GM10847 (cell line): ENCODE results near the gene LAG3.

Experiments used
- POLR2A ChIP-seq: IDR thresholded peaks from 2 replicates; pipeline ENCODE4 v1.6.1; 2011; ENCODE audit not compliant: insufficient read length; ENCODE audit errors: extremely low read depth

LAG3 gene

GRCh38 chr12:6772331-6772695 lies at the start of gene LAG3:
TSS of gene LAG3 (plus strand) at chr12:6772520. CDS start at chr12:6772853, 333 bp downstream.
- TF ChIP-seq POLR2A: no peak

GRCh38 chr12:6722863-6723262 lies 49.5 kb upstream of the LAG3 start:
- TF ChIP-seq POLR2A: no peak

GRCh38 chr12:6723607-6724408 lies 48.5 kb upstream of the LAG3 start, which contains the start of gene COPS7A:
TSS of gene COPS7A (plus strand) at chr12:6724046. CDS start at chr12:6724657, 611 bp downstream.
- TF ChIP-seq POLR2A: peak; percentile 53

GRCh38 chr12:6724409-6724797 lies 47.9 kb upstream of the LAG3 start:
- no peak for TF ChIP-seq POLR2A

- no peak for TF ChIP-seq POLR2A
Measured at GRCh38 chr12:6725350-6725749, 47.0 kb upstream of the LAG3 start.

GRCh38 chr12:6729186-6729585 lies 43.1 kb upstream of the LAG3 start:
- no peak for TF ChIP-seq POLR2A

GRCh38 chr12:6730169-6730568 lies 42.2 kb upstream of the LAG3 start:
- no peak for TF ChIP-seq POLR2A

GRCh38 chr12:6734506-6735387 lies 37.6 kb upstream of the LAG3 start:
- TF ChIP-seq POLR2A: no peak

- TF ChIP-seq POLR2A: no peak
Measured at GRCh38 chr12:6735448-6736191, 36.7 kb upstream of the LAG3 start.

GRCh38 chr12:6736754-6737153 lies 35.6 kb upstream of the LAG3 start:
- no peak for TF ChIP-seq POLR2A

- TF ChIP-seq POLR2A: no peak
Measured at GRCh38 chr12:6742834-6743233, 29.5 kb upstream of the LAG3 start.

GRCh38 chr12:6745741-6746525 lies 26.4 kb upstream of the LAG3 start:
- no peak for TF ChIP-seq POLR2A

- no peak for TF ChIP-seq POLR2A
Measured at GRCh38 chr12:6747216-6747615, 25.1 kb upstream of the LAG3 start.

- TF ChIP-seq POLR2A: no peak
Measured at GRCh38 chr12:6748761-6749160, 23.6 kb upstream of the LAG3 start.

- no peak for TF ChIP-seq POLR2A
Measured at GRCh38 chr12:6750506-6750905, 21.8 kb upstream of the LAG3 start.
